H1 (cell line): ENCODE results near the gene DHFR2. TPM values are rescaled to one million over a fixed set of nuclear protein-coding genes. Genes with fewer than 3 reads are reported as not detected.

Experiments
- CTCF ChIA-PET: fragments of 300-600 bp; sonication (Branson Sonifier 250); formaldehyde crosslinking; loops from one replicate; lab custom pipeline; 2021; ENCODE audit not compliant: partially characterized antibody; lab: Charles Lee
- POLR2A ChIA-PET: fragments of 300-600 bp; sonication (Branson Sonifier 250); formaldehyde crosslinking; loops from one replicate; lab custom pipeline; 2021; ENCODE audit warnings: inconsistent platforms; ENCODE audit not compliant: partially characterized antibody; lab: Charles Lee
- DNase-seq, 2 experiments: peaks; one replicate each; pipeline versions ENCODE4 v3.0.0 to v3.0.0-alpha.2; 2010 to 2022; ENCODE audit warnings: low spot score in 2 of 2, low read depth in 1 of 2, mixed read lengths in 1 of 2
- FAIRE-seq: peaks from 2 replicates; lab custom pipeline; 2011; peaks lifted over from hg19 to GRCh38; lab: Jason Lieb, UNC
- H2AFZ ChIP-seq: 2 replicates; pipeline ENCODE4 v1.8.1; 2012; ENCODE audit warnings: low read length, inconsistent platforms
- H2AK5ac ChIP-seq: 2 replicates; pipeline ENCODE4 v1.6.1; 2013; ENCODE audit warnings: low read depth, low read length
- H2BK120ac ChIP-seq: replicated peaks from 2 replicates; pipeline ENCODE3; 2013; ENCODE audit warnings: low read depth, low read length, inconsistent platforms
- H2BK12ac ChIP-seq: 2 replicates; pipeline ENCODE4 v1.6.1; 2013; ENCODE audit warnings: low read depth, low read length
- H2BK15ac ChIP-seq: 2 replicates; pipeline ENCODE4 v1.6.1; 2013; ENCODE audit warnings: low read length
- H2BK20ac ChIP-seq: 2 replicates; pipeline ENCODE4 v1.6.1; 2013; ENCODE audit warnings: low read length
- H2BK5ac ChIP-seq: 2 replicates; pipeline ENCODE4 v1.6.1; 2013; ENCODE audit warnings: low read depth, low read length
- H3K14ac ChIP-seq: 2 replicates; pipeline ENCODE4 v1.6.1; 2013; ENCODE audit warnings: inconsistent platforms; ENCODE audit not compliant: insufficient read length
- H3K18ac ChIP-seq: 2 replicates; pipeline ENCODE4 v1.6.1; 2013; ENCODE audit warnings: low read length; ENCODE audit errors: extremely low read depth
- H3K23ac ChIP-seq: 2 replicates; pipeline ENCODE4 v1.6.1; 2013; ENCODE audit warnings: inconsistent platforms; ENCODE audit not compliant: insufficient read length
- H3K23me2 ChIP-seq: 2 replicates; pipeline ENCODE4 v1.6.1; 2013; ENCODE audit warnings: low read depth, low read length
- H3K27ac ChIP-seq: 2 replicates; pipeline ENCODE4 v1.6.1; 2011; ENCODE audit warnings: low read depth, low read length, inconsistent platforms
- H3K27me3 ChIP-seq, 4 experiments: replicated peaks in 1 of 4; 1 replicate in 1 of 4; 2 replicates in 3 of 4; pipeline versions ENCODE4 v1.6.1 to v1.8.1; 2011 to 2013; ENCODE audit warnings: low read length in 3 of 4, mild to moderate bottlenecking in 3 of 4, inconsistent platforms in 2 of 4, mixed read lengths in 2 of 4, moderate library complexity in 1 of 4; ENCODE audit not compliant: control insufficient read depth in 3 of 4, insufficient read depth in 3 of 4; ENCODE audit errors: extremely low read depth in 1 of 4
- H3K36me3 ChIP-seq, 4 experiments: 2 replicates each; pipeline versions ENCODE4 v1.6.1 to v1.8.1; 2011 to 2013; ENCODE audit warnings: mild to moderate bottlenecking in 4 of 4, low read length in 3 of 4, moderate library complexity in 2 of 4, control low read depth in 1 of 4, inconsistent platforms in 1 of 4; ENCODE audit not compliant: insufficient read depth in 4 of 4, control insufficient read depth in 2 of 4
- H3K4ac ChIP-seq: replicated peaks from 2 replicates; pipeline ENCODE3; 2013; ENCODE audit warnings: low read length, low read depth, mixed read lengths, inconsistent platforms; ENCODE audit not compliant: insufficient read length
- H3K4me1 ChIP-seq, 4 experiments: replicated peaks in 1 of 4; 1 replicate in 1 of 4; 2 replicates in 3 of 4; pipeline versions ENCODE4 v1.6.1 to v1.8.1; 2011 to 2013; ENCODE audit warnings: low read length in 3 of 4, inconsistent platforms in 2 of 4, mixed read lengths in 1 of 4; ENCODE audit not compliant: insufficient read depth in 4 of 4, control insufficient read depth in 3 of 4
- H3K4me2 ChIP-seq, 2 experiments: 2 replicates each; pipeline versions ENCODE4 v1.6.1 to v1.8.1; 2011 to 2013; ENCODE audit warnings: low read depth in 2 of 2, low read length in 2 of 2, control low read depth in 1 of 2, inconsistent platforms in 1 of 2, mild to moderate bottlenecking in 1 of 2; ENCODE audit not compliant: insufficient read depth in 1 of 2
- H3K4me3 ChIP-seq, 4 experiments: fragments of 200-600, 300-600 bp in 1 of 4; sonication (generic), shearing (Covaris generic), sonication (Bioruptor Twin) in 1 of 4; 2 replicates each; pipeline versions ENCODE4 v1.5.1 to v1.8.1; 2011 to 2016; ENCODE audit warnings: low read length in 4 of 4, low read depth in 3 of 4, control low read depth in 2 of 4, inconsistent platforms in 2 of 4, mild to moderate bottlenecking in 2 of 4, mixed read lengths in 1 of 4, moderate library complexity in 1 of 4; ENCODE audit not compliant: insufficient read depth in 2 of 4; ENCODE audit errors: extremely low read depth in 1 of 4
- H3K56ac ChIP-seq: replicated peaks from 2 replicates; pipeline ENCODE3; 2013; ENCODE audit warnings: low read depth, mild to moderate bottlenecking, mixed read lengths, low read length, inconsistent platforms; ENCODE audit not compliant: insufficient read length
- H3K79me1 ChIP-seq: 2 replicates; pipeline ENCODE4 v1.6.1; 2013; ENCODE audit warnings: low read depth, low read length, control low read depth
- H3K79me2 ChIP-seq, 2 experiments: 2 replicates each; pipeline versions ENCODE4 v1.6.1 to v1.8.1; 2012 to 2013; ENCODE audit warnings: low read length in 2 of 2, mild to moderate bottlenecking in 2 of 2, inconsistent platforms in 1 of 2; ENCODE audit not compliant: insufficient read depth in 2 of 2, control insufficient read depth in 1 of 2
- H3K9ac ChIP-seq, 4 experiments: replicated peaks in 1 of 4; 1 replicate in 1 of 4; 2 replicates in 3 of 4; pipeline versions ENCODE4 v1.6.1 to v1.8.1; 2011 to 2013; ENCODE audit warnings: low read depth in 3 of 4, low read length in 3 of 4, control low read depth in 2 of 4, mild to moderate bottlenecking in 2 of 4, moderate library complexity in 2 of 4, inconsistent platforms in 1 of 4; ENCODE audit errors: extremely low read depth in 1 of 4
- H3K9me3 ChIP-seq, 2 experiments: 2 replicates each; pipeline versions ENCODE4 v1.6.1 to v1.8.1; 2012 to 2013; ENCODE audit warnings: mild to moderate bottlenecking in 2 of 2, moderate library complexity in 2 of 2, control low read depth in 1 of 2, inconsistent platforms in 1 of 2, low read depth in 1 of 2, low read length in 1 of 2, mixed read lengths in 1 of 2; ENCODE audit not compliant: insufficient read depth in 2 of 2
- H4K20me1 ChIP-seq, 2 experiments: replicated peaks in 1 of 2; 2 replicates each; pipeline versions ENCODE3 to v1.8.1; 2011 to 2013; ENCODE audit warnings: inconsistent platforms in 2 of 2, low read length in 2 of 2, mild to moderate bottlenecking in 1 of 2; ENCODE audit not compliant: insufficient read depth in 2 of 2, control insufficient read depth in 1 of 2
- H4K5ac ChIP-seq: 2 replicates; pipeline ENCODE4 v1.6.1; 2013; ENCODE audit warnings: low read length, low read depth, mixed read lengths, inconsistent platforms; ENCODE audit not compliant: insufficient read length
- H4K8ac ChIP-seq: 2 replicates; pipeline ENCODE4 v1.8.0; 2013; ENCODE audit warnings: mild to moderate bottlenecking, moderate library complexity, low read length, inconsistent platforms; ENCODE audit not compliant: insufficient read depth; ENCODE audit errors: extremely low read depth
- H4K91ac ChIP-seq: replicated peaks from 2 replicates; pipeline ENCODE3; 2013; ENCODE audit warnings: low read length, mixed read lengths, inconsistent platforms; ENCODE audit not compliant: insufficient read length
- BRCA1 ChIP-seq: IDR thresholded peaks from 2 replicates; pipeline ENCODE4 v1.6.1; 2012; ENCODE audit warnings: low read depth, low read length, improper control_type of control experiment
- CHD2 ChIP-seq: IDR thresholded peaks from 2 replicates; pipeline ENCODE4 v1.6.1; 2012; ENCODE audit warnings: low read length, improper control_type of control experiment
- EZH2 ChIP-seq: fragments of 200-600 bp; sonication (generic); IDR thresholded peaks from 2 replicates; pipeline ENCODE4 v1.7.1; 2012; ENCODE audit warnings: low read depth, mild to moderate bottlenecking, moderate library complexity, low read length, inconsistent platforms; ENCODE audit not compliant: severe bottlenecking
- GABPA ChIP-seq: IDR thresholded peaks from 2 replicates; pipeline ENCODE4 v1.6.1; 2011; ENCODE audit warnings: mild to moderate bottlenecking, low read length, moderate library complexity, borderline replicate concordance; ENCODE audit not compliant: insufficient read depth
- HDAC2 ChIP-seq, 2 experiments: fragments of 300-600 bp in 1 of 2; sonication (generic) in 1 of 2; IDR thresholded peaks; 2 replicates each; pipeline ENCODE4 v1.6.1; 2011 to 2012; ENCODE audit warnings: low read depth in 2 of 2, low read length in 2 of 2, mild to moderate bottlenecking in 2 of 2, moderate library complexity in 2 of 2, borderline replicate concordance in 1 of 2, inconsistent platforms in 1 of 2
- JUN ChIP-seq: IDR thresholded peaks from 2 replicates; pipeline ENCODE4 v1.6.1; 2011; ENCODE audit warnings: low read depth, mild to moderate bottlenecking, improper control_type of control experiment, low read length
- PHF8 ChIP-seq: fragments of 200-600 bp; sonication (generic); conservative IDR thresholded peaks from 2 replicates; pipeline ENCODE4 v1.7.1; 2012; ENCODE audit warnings: low read depth, mild to moderate bottlenecking, inconsistent platforms, low read length, moderate library complexity
- POLR2AphosphoS5 ChIP-seq: IDR thresholded peaks from 2 replicates; pipeline ENCODE4 v1.6.1; 2011; ENCODE audit warnings: low read depth, low read length
- POU5F1 ChIP-seq: IDR thresholded peaks from 2 replicates; pipeline ENCODE4 v1.6.1; 2011; ENCODE audit warnings: low read depth, mild to moderate bottlenecking, low read length, moderate library complexity
- SAP30 ChIP-seq: fragments of 300-600 bp; sonication (generic); IDR thresholded peaks from 2 replicates; pipeline ENCODE4 v1.7.1; 2012; ENCODE audit warnings: low read length, moderate library complexity, mild to moderate bottlenecking, inconsistent platforms; ENCODE audit not compliant: insufficient read depth, insufficient replicate concordance
- TBP ChIP-seq: IDR thresholded peaks from 2 replicates; pipeline ENCODE4 v1.6.1; 2011; ENCODE audit warnings: low read depth, low read length, improper control_type of control experiment
- WGBS, 2 experiments: shearing (Covaris generic) in 1 of 2; methylation state at CpG; one replicate each; pipeline versions ENCODE4 v1.1.6 to v1.1.7; 2013 to 2015; ENCODE audit warnings: low lambda C conversion rate in 2 of 2, mixed read lengths in 2 of 2, inconsistent platforms in 1 of 2, low coverage in 1 of 2, missing lambda C conversion rate in 1 of 2; ENCODE audit not compliant: insufficient replicate concordance in 2 of 2, insufficient coverage in 1 of 2, insufficient read length in 1 of 2; ENCODE audit errors: extremely low coverage in 1 of 2, missing lambda C conversion rate in 1 of 2; 5-methylcytosine and 5-hydroxymethylcytosine counted together
- polyA plus RNA-seq, 7 experiments: library from polyadenylated mRNA; depleted of rRNA in 3 of 7; stranded (reverse) in 5 of 7; unstranded in 2 of 7; fragments of >200 nt in 5 of 7; fragments of 200-250 nt in 2 of 7; gene quantifications; 1 replicate in 5 of 7; 2 replicates in 1 of 7; 4 replicates in 1 of 7; pipeline versions ENCODE4 v1.2.1 to v1.2.3, GENCODE V29; 2011 to 2013; ENCODE audit warnings: missing spikeins in 2 of 7, mixed read lengths in 2 of 7
- total RNA-seq: library from RNA; stranded (reverse); fragmentation: NEBNext Ultra II Directional; extraction: Animal tissue kit (Norgen Biotek cat#: 25700); gene quantifications from 2 replicates; pipeline ENCODE4 v1.2.1, GENCODE V29; 2021
- TF ChIP-seq, protein P1 (sequence below): IDR thresholded peaks from 2 replicates; pipeline ENCODE4 v1.6.1; 2012; ENCODE audit warnings: low read length, inconsistent platforms

The DHFR2 gene
- total and polyA plus RNA-seq, 2 of the 8 experiments (the other 6 are each of a cell fraction or from before 2014, with no cell fraction given): 0.59 to 2.6 TPM

DNA sequence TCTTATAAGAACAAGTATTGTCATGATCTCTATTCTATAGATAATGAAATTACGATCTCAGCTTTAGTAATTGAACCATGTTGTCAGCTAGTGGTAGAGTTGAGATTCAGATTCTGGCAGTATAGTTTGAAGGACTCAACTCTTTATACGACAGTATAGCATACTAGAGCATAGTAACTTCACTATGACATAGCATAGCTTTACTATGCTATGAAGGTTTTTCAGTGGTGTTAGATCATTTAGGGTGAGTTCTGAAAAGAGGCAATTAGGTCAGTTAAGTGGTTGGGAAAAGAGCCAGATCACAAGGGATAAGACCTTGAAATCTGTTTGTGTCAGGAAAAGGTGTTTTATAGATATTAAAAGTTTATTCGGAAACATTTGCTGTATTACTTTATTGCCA is 42.4 kb downstream of the DHFR2 start:
- no peak overlapping the region for H2AK5ac ChIP-seq
- no peak overlapping the region for H4K5ac ChIP-seq
- H3K79me1 ChIP-seq: no peaks in the 10 kb centered on the region
- no peak overlapping the region for H2BK120ac ChIP-seq
- DNase-seq: no peak
- no peak overlapping the region for H3K4ac ChIP-seq
- H2AFZ ChIP-seq: no peak overlapping the region
- no peak overlapping the region for H3K4me2 ChIP-seq
- H3K9ac ChIP-seq: no peak overlapping the region
- H3K56ac ChIP-seq: no peak overlapping the region
- H3K23ac ChIP-seq: no peak overlapping the region
- no peaks in the 10 kb centered on the region for H3K4me1 ChIP-seq
- peaks cover 0 to 2% of the 10 kb centered on the region in 2 experiments for H4K20me1 ChIP-seq
- H3K9me3 ChIP-seq: no peaks in the 10 kb centered on the region
- CTCF ChIA-PET: interaction anchor here (1.1 to 1.8 kb wide), 2 partner anchors 15 to 17 kb away, joined by 3 to 6 read pairs; no protein-coding TSS in a partner anchor
- POLR2A ChIA-PET: interaction anchor here (1.7 kb wide), 1 partner anchor 42 kb away, joined by 5 read pairs; the partner anchor contains the start of genes DHFR2 and NSUN3
- H2BK15ac ChIP-seq: no peak overlapping the region
- no peak overlapping the region for H2BK20ac ChIP-seq
- H3K18ac ChIP-seq: no peak overlapping the region
- H3K4me3 ChIP-seq: no peak overlapping the region
- no peak overlapping the region for H2BK5ac ChIP-seq
- no peaks in the 10 kb centered on the region for H3K23me2 ChIP-seq
- H3K36me3 ChIP-seq: no peaks in the 10 kb centered on the region
- H3K27ac ChIP-seq: no peak overlapping the region
- no peak overlapping the region for H3K14ac ChIP-seq
- TF ChIP-seq GABPA: no peak
- no peak for TF ChIP-seq JUN
- no peak for TF ChIP-seq SAP30
- no peak for TF ChIP-seq HDAC2 (IDR thresholded peaks at IDR 0.05; ENCODE audit: borderline replicate concordance in 1 of 2, low read depth in 2 of 2, low read length in 2 of 2)
- no peak for TF ChIP-seq PHF8
- no peak for TF ChIP-seq BRCA1
- no peak for TF ChIP-seq POLR2AphosphoS5
- no peak for TF ChIP-seq TBP
- no peak for TF ChIP-seq POU5F1
- TF ChIP-seq, protein P1, sequence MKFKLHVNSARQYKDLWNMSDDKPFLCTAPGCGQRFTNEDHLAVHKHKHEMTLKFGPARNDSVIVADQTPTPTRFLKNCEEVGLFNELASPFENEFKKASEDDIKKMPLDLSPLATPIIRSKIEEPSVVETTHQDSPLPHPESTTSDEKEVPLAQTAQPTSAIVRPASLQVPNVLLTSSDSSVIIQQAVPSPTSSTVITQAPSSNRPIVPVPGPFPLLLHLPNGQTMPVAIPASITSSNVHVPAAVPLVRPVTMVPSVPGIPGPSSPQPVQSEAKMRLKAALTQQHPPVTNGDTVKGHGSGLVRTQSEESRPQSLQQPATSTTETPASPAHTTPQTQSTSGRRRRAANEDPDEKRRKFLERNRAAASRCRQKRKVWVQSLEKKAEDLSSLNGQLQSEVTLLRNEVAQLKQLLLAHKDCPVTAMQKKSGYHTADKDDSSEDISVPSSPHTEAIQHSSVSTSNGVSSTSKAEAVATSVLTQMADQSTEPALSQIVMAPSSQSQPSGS: no peak
- TF ChIP-seq EZH2: no peak
- TF ChIP-seq CHD2: no peak
- no peaks in the 10 kb centered on the region for H3K27me3 ChIP-seq
- H4K91ac ChIP-seq: no peak overlapping the region
- 91% methylated on average over 3 of the region's 3 CpGs; no CpG with 5 or more reads in 1 of the 2 experiments for WGBS, 2 experiments
- no peak overlapping the region for H4K8ac ChIP-seq
- H2BK12ac ChIP-seq: no peak overlapping the region
- FAIRE-seq: no peak
- no peaks in the 10 kb centered on the region for H3K79me2 ChIP-seq
